Activated naive CD4-positive, alpha-beta T cell treated with anti-CD3 and anti-CD28 coated beads for 36 hours (primary cell): Measurements from ENCODE around the gene LGR6. TPM values are rescaled to one million over a fixed set of nuclear protein-coding genes. Genes with fewer than 3 reads are reported as not detected.
A peak's percentile ranks its signal among the peaks of the same experiment; 100 is the strongest.

Experiments used
- CTCF ChIA-PET: fragments of 350-600 bp; sonication (Branson Sonifier 250); formaldehyde crosslinking; loops from one replicate; lab custom pipeline; 2021; ENCODE audit warnings: antibody characterized with exemption; lab: Charles Lee
- DNase-seq: peaks from one replicate; pipeline ENCODE4 v3.0.0-alpha.2; 2020
- H3K27ac Mint-ChIP-seq: one replicate; pipeline ENCODE4 v1.8.0; 2021; ENCODE audit warnings: mild to moderate bottlenecking, mixed read lengths
- H3K27me3 Mint-ChIP-seq: one replicate; pipeline ENCODE4 v1.8.0; 2021; ENCODE audit warnings: low read depth, mixed read lengths
- H3K36me3 Mint-ChIP-seq: one replicate; pipeline ENCODE4 v1.8.0; 2021; ENCODE audit warnings: low read depth, mixed read lengths
- H3K4me1 Mint-ChIP-seq: one replicate; pipeline ENCODE4 v1.8.0; 2021; ENCODE audit warnings: low read depth, mixed read lengths
- H3K4me3 Mint-ChIP-seq: one replicate; pipeline ENCODE4 v1.8.0; 2021; ENCODE audit warnings: mild to moderate bottlenecking, moderate library complexity, mixed read lengths
- H3K9me3 Mint-ChIP-seq: one replicate; pipeline ENCODE4 v1.8.0; 2021; ENCODE audit warnings: mixed read lengths
- intact Hi-C: fragments of 100-400 bp; cut with micrococcal nuclease; formaldehyde crosslinking; loops from one replicate; pipeline ENCODE4 v1.15.1; 2023
- total RNA-seq, 2 experiments: library from RNA; stranded (reverse); gene quantifications; one replicate each; pipeline ENCODE4 v1.2.3, GENCODE V29; 2021

The LGR6 gene
- total RNA-seq, 2 experiments from 2014 or later, result 0.19 to 0.22 TPM

DNA sequence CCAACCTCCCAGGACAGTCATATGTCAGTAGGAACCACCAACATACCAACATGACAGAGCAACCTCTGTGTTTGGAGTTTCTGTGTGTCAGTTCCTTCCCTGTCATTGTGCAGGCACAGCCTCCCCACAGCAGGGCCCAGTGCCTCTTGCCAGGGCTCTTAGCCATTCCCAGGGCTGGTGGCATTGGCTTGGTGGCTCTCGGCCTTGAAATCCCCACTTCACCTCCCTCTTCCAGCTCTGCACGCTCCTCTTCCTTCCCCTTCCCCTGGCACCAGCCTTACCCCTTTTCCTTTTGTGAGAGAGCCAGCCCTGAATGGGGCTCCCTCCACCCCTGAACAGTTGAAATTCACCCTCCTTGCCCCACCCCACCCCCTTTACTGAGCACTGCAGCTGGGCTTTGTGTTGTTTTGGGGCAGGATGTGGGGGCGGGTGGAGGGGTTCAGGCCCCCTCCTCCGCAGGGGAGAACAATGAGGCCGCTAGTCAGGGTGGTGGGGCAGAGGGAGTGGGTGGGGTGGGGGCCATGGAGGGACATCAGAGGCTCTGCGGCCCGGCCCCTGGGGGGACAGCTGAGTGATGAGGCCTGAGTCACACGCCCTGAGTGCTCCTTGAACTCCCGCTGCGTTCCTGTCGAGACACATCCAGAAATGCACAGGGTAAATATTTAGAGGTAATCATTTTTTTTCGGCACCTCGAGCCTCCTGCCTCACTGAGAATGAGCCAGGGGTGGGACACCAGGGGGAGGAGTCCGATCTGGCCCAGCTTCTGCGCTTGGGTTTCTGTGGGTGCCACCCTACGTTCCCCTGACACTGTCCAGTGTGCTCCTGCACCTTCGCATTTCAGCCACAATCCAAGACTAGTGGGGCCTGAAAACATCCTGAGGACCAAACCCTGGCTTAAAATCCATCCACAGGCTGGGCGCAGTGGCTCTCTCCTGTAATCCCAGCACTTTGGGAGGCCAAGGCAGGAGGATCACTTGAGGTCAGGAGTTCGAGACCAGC, 28.6 kb downstream of the LGR6 start:
- intact Hi-C loops, result no loop called here
- CTCF ChIA-PET, result no interaction called here
- no peaks in the 10 kb centered on the region for H3K4me1 Mint-ChIP-seq
- H3K4me3 Mint-ChIP-seq, result no peak overlapping the region
- H3K9me3 Mint-ChIP-seq, result no peaks in the 10 kb centered on the region
- H3K27me3 Mint-ChIP-seq, result peaks cover 2% of the 10 kb centered on the region
- DNase-seq, result no peak
- H3K27ac Mint-ChIP-seq, result no peak overlapping the region
- no peaks in the 10 kb centered on the region for H3K36me3 Mint-ChIP-seq

DNA sequence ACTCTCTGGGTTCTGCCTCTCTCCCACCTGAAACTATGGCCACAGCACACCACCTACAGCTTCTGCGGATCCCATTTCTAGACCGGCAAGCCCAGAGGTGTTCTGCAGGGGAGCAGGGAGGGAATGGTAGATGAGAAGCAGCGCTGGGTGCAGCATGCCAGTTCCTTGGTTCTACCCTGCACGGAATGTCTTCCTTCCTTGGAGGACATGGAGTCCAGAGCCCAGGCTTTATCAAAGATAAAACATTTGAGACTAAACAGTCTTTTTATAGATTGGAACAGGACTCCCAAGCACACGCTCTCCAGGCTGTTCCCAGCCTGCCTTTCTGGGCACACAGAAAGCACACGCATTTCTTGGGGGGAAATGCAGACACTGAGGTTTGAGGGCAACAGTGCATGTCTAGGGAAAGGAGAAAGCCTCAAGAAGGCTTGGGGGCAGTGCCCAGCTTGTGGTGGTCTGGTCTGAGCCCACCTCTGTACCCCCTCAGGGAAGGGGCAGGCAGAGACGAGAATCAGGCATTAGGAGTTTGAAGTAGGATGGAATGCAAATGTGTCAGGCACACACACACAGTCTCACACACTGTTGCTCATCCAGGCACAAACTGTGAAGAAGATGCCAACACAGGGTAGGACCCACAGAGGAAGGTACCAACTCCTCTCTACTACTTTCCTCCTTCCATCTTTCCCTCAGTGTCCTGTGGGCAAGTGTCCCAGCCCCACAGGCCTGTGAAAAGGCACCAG, 29.7 kb downstream of the LGR6 start:
- H3K4me1 Mint-ChIP-seq, result peaks cover 7% of the 10 kb centered on the region
- no peak overlapping the region for H3K27ac Mint-ChIP-seq
- no peak overlapping the region for H3K4me3 Mint-ChIP-seq
- intact Hi-C loops, result no loop called here
- no peak for DNase-seq
- H3K9me3 Mint-ChIP-seq, result no peaks in the 10 kb centered on the region
- no peaks in the 10 kb centered on the region for H3K36me3 Mint-ChIP-seq
- CTCF ChIA-PET, result interaction anchor here (0.6 kb wide), 1 partner anchor 163 kb away, joined by 3 read pairs; no protein-coding TSS in a partner anchor
- H3K27me3 Mint-ChIP-seq, result peaks cover 2% of the 10 kb centered on the region

DNA sequence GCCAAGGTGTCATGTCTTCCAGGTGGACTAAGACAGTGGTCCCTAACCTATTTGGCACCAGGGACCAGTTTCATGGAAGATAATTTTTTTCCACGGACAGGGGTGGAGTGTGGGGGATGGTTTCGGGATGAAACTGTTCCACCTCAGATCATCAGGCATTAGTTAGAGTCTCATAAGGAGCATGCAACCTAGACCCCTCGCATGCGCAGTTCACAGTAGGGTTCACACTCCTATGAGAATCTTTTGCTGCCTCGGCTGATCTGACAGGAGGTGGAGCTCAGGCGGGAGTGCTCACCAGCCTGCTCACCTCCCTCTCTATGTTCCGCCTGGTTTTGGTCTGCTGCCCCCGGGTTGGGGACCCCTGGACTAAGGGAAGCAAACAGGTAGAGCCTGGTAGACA, 30.9 kb downstream of the LGR6 start:
- intact Hi-C loops, result no loop called here
- H3K4me1 Mint-ChIP-seq, result peaks cover 14% of the 10 kb centered on the region
- no peak overlapping the region for H3K27ac Mint-ChIP-seq
- no peak overlapping the region for H3K4me3 Mint-ChIP-seq
- CTCF ChIA-PET, result interaction anchor here (0.7 to 2.0 kb wide), 4 partner anchors 13 to 90 kb away, joined by 3 to 5 read pairs (median 3); no protein-coding TSS in a partner anchor
- DNase-seq, result no peak
- no peaks in the 10 kb centered on the region for H3K9me3 Mint-ChIP-seq
- H3K27me3 Mint-ChIP-seq, result no peaks in the 10 kb centered on the region
- H3K36me3 Mint-ChIP-seq, result no peaks in the 10 kb centered on the region

DNA sequence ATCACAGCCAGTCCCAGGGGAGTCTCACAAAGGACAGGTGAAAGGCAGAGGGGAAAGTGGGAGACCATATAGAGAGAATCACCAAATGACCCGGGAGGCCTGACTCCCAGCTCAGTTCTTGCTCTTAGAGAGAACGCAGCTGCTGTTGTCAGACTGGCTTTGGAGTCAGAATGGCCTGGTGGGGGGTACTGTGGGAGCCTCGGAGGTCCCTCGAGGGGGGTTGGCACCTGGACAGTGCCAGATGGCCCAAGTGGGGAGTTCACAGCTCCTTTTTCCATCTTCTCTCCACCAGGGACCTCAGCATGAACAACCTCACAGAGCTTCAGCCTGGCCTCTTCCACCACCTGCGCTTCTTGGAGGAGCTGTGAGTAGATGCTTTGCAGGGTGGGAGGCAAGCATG, 31.5 kb downstream of the LGR6 start:
- Mint-ChIP-seq H3K4me3 (no peak overlapping the region), H3K27me3 (no peaks in the 10 kb centered on the region), H3K27ac (no peak overlapping the region), H3K9me3 (no peaks in the 10 kb centered on the region), H3K4me1 (peaks cover 14% of the 10 kb centered on the region), H3K36me3 (no peaks in the 10 kb centered on the region)
- CTCF ChIA-PET, result interaction anchor here (0.7 to 2.0 kb wide), 4 partner anchors 10 to 42 kb away, joined by 3 to 5 read pairs (median 5); no protein-coding TSS in a partner anchor
- DNase-seq, result no peak
- intact Hi-C loops, result no loop called here

DNA sequence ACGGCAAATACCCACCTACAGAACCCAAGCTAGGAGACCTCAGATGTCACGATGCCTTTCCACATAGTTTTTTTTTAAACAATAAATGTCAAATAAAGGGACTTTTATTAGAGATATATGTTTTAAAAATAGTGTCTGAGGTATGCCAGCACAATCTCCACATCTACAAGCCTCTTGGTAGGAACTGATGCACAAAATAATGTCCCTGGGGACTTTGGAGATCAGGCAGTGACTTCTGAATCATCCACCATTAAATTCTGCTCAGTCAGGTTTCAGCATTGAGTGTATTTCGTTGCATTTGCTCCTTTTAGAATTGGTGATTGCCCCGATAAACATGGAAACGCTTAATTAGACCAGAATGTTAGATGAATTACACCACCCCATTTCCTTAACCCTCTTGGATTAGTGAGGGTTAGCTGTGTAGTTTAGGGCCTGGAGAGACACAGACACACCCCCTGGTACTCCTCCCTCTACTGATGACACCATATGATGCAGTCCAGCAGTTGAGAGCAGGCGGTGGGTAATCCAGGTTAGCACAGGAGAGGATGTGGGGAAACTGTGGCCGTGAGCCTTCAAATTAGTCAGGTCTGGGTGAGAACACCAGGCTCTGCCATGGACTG, 33.6 kb downstream of the LGR6 start:
- Mint-ChIP-seq H3K9me3 (no peaks in the 10 kb centered on the region), H3K27ac (no peak overlapping the region), H3K36me3 (no peaks in the 10 kb centered on the region), H3K4me3 (no peak overlapping the region), H3K27me3 (no peaks in the 10 kb centered on the region), H3K4me1 (peaks cover 14% of the 10 kb centered on the region)
- intact Hi-C loops, result no loop called here
- CTCF ChIA-PET, result interaction anchor here (2.0 kb wide), 1 partner anchor 8 kb away, joined by 5 read pairs; no protein-coding TSS in a partner anchor
- peak; percentile 22 for DNase-seq

DNA sequence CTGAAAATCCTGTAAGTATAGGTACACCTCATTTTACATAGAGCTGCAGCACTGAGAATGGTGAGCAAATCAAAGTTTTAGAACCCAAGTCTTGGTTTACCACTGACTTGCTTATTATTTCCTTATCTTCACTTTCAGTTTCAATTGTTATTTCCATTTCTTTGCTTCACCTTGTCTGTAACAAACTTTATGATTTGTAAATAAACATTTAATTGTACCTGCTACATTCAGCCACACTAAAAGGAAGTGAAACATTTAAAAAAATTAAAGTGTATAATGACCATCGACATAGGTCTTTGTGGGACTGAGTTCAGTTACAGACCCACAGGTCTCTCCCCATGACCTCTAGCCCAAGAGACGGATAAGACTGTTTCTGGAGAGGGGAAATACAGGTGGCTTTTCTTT, 34.4 kb downstream of the LGR6 start:
- DNase-seq, result no peak
- H3K36me3 Mint-ChIP-seq, result no peaks in the 10 kb centered on the region
- H3K9me3 Mint-ChIP-seq, result no peaks in the 10 kb centered on the region
- no peak overlapping the region for H3K27ac Mint-ChIP-seq
- H3K27me3 Mint-ChIP-seq, result no peaks in the 10 kb centered on the region
- peaks cover 14% of the 10 kb centered on the region for H3K4me1 Mint-ChIP-seq
- H3K4me3 Mint-ChIP-seq, result no peak overlapping the region
- intact Hi-C loops, result no loop called here
- CTCF ChIA-PET, result no interaction called here

DNA sequence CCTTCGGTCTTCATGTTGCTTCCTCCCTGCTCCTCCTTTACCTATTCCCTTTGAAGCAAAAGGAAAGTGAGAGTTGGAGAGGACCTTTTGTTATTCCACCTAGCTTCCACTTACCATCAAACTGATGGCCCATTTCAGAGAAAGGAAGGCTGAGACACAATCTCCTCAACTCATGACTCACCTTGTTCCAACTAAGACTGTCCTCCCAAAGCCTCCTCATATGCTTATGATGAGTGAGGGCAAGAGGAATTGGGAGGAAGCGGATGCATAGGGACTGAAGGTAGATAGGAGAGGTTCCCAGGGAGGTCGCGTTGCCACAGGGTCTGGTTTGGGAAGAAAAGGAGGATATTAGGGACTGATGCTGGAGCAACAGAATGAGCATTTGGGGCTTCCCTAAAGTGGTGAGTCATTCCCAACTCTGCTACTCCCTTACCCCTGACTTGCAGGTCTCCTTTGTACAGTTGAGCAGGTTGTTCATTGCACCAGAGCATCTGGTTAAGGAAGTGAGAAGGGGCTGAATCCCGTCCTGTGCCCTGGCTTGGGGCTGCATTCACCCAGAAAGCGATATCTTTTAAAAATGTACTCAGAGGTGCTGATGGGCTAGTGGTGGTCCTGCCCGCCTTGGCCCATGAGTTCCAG, 35.0 kb downstream of the LGR6 start:
- H3K27ac Mint-ChIP-seq, result no peak overlapping the region
- H3K4me3 Mint-ChIP-seq, result no peak overlapping the region
- DNase-seq, result no peak
- peaks cover 14% of the 10 kb centered on the region for H3K4me1 Mint-ChIP-seq
- H3K36me3 Mint-ChIP-seq, result no peaks in the 10 kb centered on the region
- intact Hi-C loops, result no loop called here
- H3K27me3 Mint-ChIP-seq, result no peaks in the 10 kb centered on the region
- CTCF ChIA-PET, result no interaction called here
- H3K9me3 Mint-ChIP-seq, result no peaks in the 10 kb centered on the region

DNA sequence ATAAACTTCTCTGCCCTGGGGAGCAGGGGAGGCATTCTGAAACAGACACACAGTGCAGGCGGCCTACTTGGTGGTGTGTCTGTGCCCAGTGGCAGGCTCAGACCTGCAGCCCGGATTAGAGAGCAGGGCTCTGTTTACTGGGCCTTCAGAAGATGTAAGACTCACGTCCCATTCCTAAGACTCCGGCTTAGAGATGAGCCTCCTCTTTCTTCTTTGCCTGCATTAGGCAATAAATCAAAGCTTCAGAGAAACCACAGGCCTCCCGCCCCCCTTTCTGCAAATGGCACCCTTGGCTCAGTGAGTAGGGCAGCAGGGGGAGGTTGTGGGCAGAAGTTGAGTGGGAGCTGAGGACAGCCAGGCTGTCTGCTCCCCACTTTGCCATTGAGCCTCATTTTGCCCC, 35.8 kb downstream of the LGR6 start:
- intact Hi-C loops, result no loop called here
- Mint-ChIP-seq H3K4me3 (no peak overlapping the region), H3K36me3 (no peaks in the 10 kb centered on the region), H3K27me3 (no peaks in the 10 kb centered on the region), H3K27ac (no peak overlapping the region), H3K4me1 (peaks cover 14% of the 10 kb centered on the region), H3K9me3 (no peaks in the 10 kb centered on the region)
- CTCF ChIA-PET, result no interaction called here
- no peak for DNase-seq

DNA sequence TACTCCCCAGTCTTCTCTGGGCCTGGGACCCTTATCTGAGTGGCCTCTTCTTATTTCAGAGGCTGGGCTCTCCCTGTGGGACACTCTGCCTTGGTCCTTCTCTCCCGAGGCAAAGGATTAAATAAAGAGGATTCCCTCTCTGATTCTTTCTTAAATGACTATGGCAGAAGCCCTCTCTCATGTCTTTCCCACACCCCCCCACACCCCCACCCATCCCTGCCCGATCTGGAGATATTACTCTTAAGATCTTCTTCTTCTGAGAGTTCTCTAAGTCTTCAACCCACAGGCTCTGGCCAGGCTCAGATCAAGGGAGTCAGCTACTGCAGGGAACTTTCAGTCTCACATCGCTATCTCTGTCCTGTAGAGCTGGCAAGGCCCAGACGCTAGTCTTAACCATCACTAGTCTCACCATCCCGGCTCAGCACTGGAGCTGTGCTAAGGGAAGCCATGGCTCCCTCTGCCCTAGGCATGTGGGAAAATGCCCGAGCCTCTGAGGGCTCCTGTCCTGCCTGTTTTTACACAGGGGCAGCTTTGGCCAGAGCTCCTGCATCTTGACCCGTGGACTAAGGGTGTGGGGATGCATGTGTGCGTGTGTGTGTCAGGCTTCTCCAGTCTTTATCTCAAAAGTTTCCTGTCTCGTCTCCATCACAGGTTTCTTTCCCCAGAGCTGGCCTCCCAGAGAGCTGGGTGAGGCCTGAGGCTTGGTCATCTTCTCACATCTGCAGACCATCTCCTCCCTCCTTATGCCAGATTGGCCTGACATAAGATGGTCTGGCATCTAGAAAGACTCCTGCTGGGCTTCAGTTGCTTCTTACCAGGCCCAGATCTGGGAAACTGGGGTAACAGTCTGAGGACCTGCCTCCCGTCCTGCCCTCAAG, 36.7 kb downstream of the LGR6 start:
- intact Hi-C loops, result no loop called here
- H3K9me3 Mint-ChIP-seq, result no peaks in the 10 kb centered on the region
- H3K27ac Mint-ChIP-seq, result no peak overlapping the region
- DNase-seq, result no peak
- H3K27me3 Mint-ChIP-seq, result no peaks in the 10 kb centered on the region
- CTCF ChIA-PET, result interaction anchor here (0.5 to 1.2 kb wide), 2 partner anchors 11 to 24 kb away, joined by 4 to 5 read pairs; no protein-coding TSS in a partner anchor
- peaks cover 14% of the 10 kb centered on the region for H3K4me1 Mint-ChIP-seq
- H3K36me3 Mint-ChIP-seq, result no peaks in the 10 kb centered on the region
- H3K4me3 Mint-ChIP-seq, result no peak overlapping the region

DNA sequence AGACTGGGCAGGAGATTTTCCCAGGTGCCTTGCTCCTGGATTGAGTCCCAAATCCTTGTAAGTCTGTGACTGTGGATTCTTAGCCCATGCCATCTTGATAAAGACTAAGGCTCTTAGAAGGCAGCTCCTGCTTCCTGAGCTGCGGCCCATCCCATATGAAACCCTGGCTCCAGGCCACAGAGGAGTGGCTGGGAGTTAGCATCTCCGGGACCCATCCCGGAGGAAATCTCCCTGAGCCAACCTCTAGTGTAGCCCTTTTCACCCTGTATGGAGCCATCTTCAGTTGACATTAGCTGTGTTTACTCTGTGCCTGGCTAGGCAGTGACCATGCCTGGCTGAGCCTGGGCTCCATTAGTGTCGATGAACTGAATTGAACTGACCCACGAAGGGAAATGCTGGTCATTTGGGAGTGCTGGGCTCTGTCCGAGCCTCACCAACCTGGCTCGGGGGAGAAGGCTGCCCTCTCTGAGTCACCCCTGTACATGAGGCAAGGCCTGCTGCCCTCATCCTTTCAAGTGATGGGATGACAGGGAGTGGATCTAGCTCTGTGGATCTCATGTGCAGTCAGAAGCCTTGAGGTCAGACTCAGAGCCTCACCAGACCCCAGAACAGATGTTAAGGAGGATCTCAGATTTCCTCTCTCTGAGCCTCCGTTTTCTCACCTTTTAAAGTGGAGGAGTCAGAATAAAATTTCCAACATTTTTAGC, 37.5 kb downstream of the LGR6 start:
- no peak overlapping the region for H3K4me3 Mint-ChIP-seq
- H3K36me3 Mint-ChIP-seq, result no peaks in the 10 kb centered on the region
- intact Hi-C loops, result no loop called here
- no peak overlapping the region for H3K27ac Mint-ChIP-seq
- H3K27me3 Mint-ChIP-seq, result no peaks in the 10 kb centered on the region
- CTCF ChIA-PET, result interaction anchor here (0.5 to 1.2 kb wide), 2 partner anchors 10 to 24 kb away, joined by 4 to 5 read pairs; no protein-coding TSS in a partner anchor
- H3K4me1 Mint-ChIP-seq, result peaks cover 14% of the 10 kb centered on the region
- no peak for DNase-seq
- no peaks in the 10 kb centered on the region for H3K9me3 Mint-ChIP-seq

DNA sequence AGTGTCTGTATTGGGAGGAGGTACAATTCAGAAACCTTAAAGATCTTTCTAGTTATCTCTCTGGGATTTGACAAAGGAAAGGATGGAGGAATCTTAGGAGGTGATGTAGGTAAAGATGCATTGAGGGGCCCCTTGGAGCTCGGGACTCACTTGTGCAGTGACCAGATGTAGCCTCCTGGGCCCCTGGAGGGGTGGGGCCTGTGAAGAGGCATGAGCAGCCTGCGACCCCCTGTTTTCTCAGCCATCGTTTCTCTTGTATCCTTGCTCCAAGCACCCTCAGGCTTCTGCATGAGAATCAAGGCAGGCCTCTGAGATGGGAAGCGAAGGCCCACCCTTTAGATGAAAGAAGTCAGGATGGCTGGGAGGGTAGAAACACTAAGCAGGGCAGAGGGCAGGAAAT, 39.6 kb downstream of the LGR6 start:
- Mint-ChIP-seq H3K27me3 (peaks cover 13% of the 10 kb centered on the region), H3K4me3 (no peak overlapping the region), H3K4me1 (peaks cover 12% of the 10 kb centered on the region), H3K27ac (no peak overlapping the region), H3K9me3 (no peaks in the 10 kb centered on the region), H3K36me3 (no peaks in the 10 kb centered on the region)
- intact Hi-C loops, result no loop called here
- CTCF ChIA-PET, result no interaction called here
- no peak for DNase-seq
